GM12891 (cell line): ENCODE data around the gene MBD5.
A peak's percentile ranks its signal among the peaks of the same experiment; 100 is the strongest.
"Not testable (repeated sequence)": the region's sequence is repeated elsewhere in the genome, so short reads cannot be mapped to it uniquely, and the experiment has no call there.

Source experiments
- DNase-seq: peaks from one replicate; pipeline ENCODE4 v3.0.0; 2011; ENCODE audit warnings: low spot score; ENCODE audit not compliant: insufficient read length
- FAIRE-seq: peaks from 2 replicates; lab custom pipeline; 2011; peaks lifted over from hg19 to GRCh38; lab: Jason Lieb, UNC
- PAX5 ChIP-seq: IDR thresholded peaks from 2 replicates; pipeline ENCODE4 v1.6.1; 2011; ENCODE audit warnings: low read length, moderate library complexity, mild to moderate bottlenecking; ENCODE audit not compliant: insufficient read depth, severe bottlenecking
- POLR2A ChIP-seq: IDR thresholded peaks from 2 replicates; pipeline ENCODE4 v1.6.1; 2011; ENCODE audit warnings: low read depth, low read length, control low read depth
- POLR2AphosphoS5 ChIP-seq: IDR thresholded peaks from 2 replicates; pipeline ENCODE4 v1.6.1; 2011; ENCODE audit warnings: low read depth, low read length, control low read depth
- POU2F2 ChIP-seq: IDR thresholded peaks from 2 replicates; pipeline ENCODE4 v1.6.1; 2011; ENCODE audit warnings: low read depth, mild to moderate bottlenecking, control low read depth, low read length, moderate library complexity
- SPI1 ChIP-seq: IDR thresholded peaks from 2 replicates; pipeline ENCODE4 v1.6.1; 2011; ENCODE audit warnings: low read depth, low read length, control low read depth
- TAF1 ChIP-seq: IDR thresholded peaks from 2 replicates; pipeline ENCODE4 v1.6.1; 2011; ENCODE audit warnings: low read depth, low read length, control low read depth

The MBD5 gene

DNA sequence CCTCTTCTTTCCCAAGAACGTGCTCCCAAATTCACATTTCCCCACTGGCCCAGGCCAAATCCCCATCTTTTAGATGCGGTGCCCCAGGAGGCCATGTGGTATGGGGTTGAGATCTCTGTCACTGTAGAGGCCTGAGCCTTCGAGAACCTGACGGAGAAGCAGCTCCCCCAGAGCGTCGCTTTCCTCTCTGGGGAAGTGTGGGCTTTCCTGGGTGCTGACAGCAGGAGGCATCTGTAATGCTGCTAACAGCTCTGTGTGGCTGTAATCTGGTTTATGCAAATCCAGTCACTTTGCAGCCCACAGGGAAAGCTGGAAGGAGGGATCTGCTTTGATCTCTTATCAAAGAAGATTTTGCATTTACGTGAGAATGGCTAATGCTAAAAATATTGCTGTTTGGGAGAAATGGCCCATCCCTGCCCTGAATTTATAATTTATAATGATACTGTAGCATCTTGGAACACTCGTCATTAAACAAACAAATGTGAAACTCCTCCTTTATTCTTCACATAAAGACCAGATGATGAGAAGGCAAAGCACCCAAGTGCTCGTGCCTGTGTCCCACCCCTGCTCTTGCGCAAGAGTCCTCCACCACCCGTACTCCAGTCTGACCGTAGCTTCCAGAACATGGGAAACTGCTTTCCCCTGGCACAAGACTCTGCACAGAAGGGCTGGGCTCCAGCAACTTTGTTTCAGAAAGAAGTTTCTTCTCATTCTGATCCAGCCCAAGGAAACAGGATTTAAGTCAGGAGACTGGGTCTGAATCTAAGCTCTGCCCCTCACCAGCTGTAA lies 513.7 kb downstream of the MBD5 start:
- FAIRE-seq, result no peak
- no peak for TF ChIP-seq PAX5
- TF ChIP-seq TAF1, result no peak
- DNase-seq, result no peak

DNA sequence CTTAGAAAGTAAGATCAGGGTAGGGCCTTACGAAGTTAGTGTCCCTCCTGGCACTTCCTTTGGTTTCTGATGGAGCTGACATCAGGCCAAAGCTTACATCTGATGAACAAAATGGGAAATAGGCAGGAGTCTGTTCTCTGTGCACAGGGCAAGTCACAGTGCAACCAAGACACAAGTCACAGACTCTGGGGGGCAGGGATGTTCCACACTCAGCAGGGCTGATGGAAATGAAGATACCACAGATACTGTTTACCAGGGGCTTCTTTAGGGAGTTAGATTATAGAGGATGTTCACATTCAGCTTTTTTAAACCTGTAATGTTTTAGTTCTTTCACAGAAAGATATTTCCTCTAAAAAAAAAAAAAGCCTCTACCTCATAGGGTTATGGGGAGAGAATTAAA lies 517.5 kb downstream of the MBD5 start:
- DNase-seq (no peak), FAIRE-seq (no peak)
- TF ChIP-seq POU2F2 (no peak), POLR2A (no peak), POLR2AphosphoS5 (no peak), PAX5 (no peak)

DNA sequence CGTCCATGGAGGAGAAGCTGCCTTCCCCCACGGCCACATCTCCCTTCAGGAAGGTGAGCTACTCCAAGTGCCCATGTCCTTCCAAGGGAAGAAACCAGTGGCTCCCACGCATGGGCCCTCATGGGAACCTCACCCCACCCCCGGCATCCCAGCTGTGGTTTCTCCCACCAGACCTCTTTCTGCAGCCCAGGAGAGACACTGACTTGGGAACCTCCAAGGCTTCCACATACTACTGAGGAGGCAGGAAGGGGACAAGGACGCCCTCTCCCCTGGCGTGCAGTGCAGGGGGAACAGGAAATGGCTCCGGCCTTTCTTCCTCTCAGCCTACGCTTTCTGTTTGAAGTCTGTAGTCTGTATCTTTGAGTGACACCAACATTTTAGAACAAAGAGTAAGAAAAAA lies 519.1 kb downstream of the MBD5 start:
- FAIRE-seq (no peak), DNase-seq (no peak)
- TF ChIP-seq PAX5, result no peak
- peak; percentile 42; the same call in 1 of the 2 replicates for TF ChIP-seq SPI1
- no peak for TF ChIP-seq POU2F2

DNA sequence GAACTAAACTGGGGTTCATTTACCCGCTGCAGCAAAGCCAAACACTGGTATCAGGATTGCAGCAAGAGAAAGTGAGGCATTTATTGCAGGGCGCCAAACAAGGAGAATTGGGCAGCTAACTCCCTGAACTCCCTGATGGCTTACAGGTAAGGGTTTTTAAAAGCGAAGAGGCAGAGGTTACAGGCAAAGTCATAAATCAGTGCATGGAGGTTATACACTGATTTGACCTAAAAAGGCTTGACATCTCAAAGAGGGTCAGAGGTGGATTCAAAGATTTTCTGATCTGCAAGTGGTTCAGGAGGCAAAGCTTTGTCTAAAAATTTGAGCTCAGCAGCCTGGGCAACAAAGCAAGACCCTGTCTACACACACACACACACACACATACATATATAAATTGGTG lies 520.9 kb downstream of the MBD5 start:
- DNase-seq (no peak), FAIRE-seq (no peak)
- TF ChIP-seq POLR2A, result no peak

DNA sequence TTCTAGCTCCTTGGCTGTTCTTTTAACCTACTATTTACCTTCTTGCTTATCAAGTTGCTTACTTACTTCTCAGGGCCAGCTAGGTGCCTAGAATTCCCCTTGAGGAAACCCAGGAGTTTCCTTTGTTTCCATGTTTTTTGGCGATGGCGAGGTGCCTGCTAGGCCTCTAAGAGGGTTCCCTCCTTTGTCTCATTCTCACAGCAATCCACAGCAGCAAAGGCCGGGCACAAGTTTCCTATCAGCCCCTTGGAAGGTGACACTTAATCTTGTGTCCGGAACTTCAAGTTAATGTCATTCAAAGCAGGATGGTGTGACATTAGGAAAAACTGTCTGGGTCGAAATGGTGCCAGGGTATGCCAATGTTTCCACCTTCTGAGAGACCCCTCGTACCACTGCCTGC lies 521.7 kb downstream of the MBD5 start:
- TF ChIP-seq POLR2A, result no peak
- TF ChIP-seq SPI1, result no peak
- TF ChIP-seq POU2F2, result no peak
- TF ChIP-seq POLR2AphosphoS5, result no peak
- no peak for TF ChIP-seq TAF1
- no peak for TF ChIP-seq PAX5
- FAIRE-seq (no peak), DNase-seq (no peak)

DNA sequence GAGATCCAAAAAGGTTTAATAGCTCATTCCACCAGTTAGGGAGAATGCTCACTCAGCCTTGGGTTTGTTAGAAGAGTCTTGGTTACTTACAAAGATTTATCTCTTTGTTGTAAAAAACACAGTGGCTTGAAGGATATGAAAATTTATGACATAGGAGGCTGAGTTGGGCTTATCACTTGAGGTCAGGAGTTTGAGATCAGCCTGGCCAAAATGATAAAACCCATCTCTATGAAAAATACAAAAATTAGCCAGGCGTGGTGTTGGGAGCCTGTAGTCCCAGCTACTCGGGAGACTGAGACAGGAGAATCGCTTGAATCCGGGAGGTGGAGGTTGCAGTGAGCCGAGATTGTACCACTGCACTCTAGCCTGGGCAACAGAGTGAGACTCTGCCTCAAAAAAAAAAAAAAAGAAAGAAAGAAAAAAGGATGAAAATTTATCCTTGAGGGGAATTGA lies 522.2 kb downstream of the MBD5 start:
- not testable (repeated sequence) for FAIRE-seq, DNase-seq

DNA sequence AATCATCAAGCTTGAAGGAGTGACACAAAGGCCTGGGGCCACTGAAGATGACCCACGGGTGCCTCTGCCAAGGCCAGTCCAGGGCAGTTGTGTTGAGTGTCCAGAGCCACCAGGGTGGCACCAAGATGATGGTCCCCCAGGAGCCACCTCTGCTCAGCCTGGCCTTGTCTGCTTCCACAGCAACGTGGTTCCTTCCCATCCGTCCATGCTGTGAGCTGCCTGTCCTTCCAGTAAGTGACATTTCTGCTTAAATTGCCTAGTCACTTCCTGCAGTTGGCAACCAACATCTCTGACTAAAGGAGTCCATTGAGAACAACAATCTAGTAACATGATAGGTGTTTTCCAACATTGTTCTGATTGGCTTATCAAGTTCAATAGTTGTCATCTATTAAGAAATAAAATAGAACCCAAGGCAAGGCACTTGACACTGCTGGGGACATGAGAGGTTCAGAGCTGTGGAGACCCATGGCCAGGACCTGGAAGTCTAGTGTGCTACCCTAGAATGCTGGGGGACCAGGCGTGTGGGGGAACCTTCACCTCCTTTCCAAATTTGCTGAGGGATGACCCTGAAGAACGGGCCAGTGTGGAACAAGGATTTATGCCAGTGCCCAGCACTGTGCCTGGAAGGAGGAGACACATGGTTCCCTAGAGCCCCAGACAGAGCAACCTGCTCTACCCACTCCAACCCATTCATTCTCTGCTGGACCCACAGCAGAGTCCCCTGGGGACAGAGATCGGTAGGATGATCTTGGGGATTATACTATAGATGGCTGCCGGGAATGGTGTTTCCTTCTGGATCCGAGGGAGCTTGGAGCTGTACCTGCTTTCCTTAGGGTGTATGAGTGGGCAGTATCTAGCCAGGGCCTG lies 524.7 kb downstream of the MBD5 start:
- TF ChIP-seq PAX5, result no peak
- no peak for TF ChIP-seq POLR2A
- TF ChIP-seq TAF1, result no peak
- no peak for TF ChIP-seq POLR2AphosphoS5
- no peak for TF ChIP-seq SPI1
- no peak for TF ChIP-seq POU2F2
- FAIRE-seq (no peak), DNase-seq (no peak)

DNA sequence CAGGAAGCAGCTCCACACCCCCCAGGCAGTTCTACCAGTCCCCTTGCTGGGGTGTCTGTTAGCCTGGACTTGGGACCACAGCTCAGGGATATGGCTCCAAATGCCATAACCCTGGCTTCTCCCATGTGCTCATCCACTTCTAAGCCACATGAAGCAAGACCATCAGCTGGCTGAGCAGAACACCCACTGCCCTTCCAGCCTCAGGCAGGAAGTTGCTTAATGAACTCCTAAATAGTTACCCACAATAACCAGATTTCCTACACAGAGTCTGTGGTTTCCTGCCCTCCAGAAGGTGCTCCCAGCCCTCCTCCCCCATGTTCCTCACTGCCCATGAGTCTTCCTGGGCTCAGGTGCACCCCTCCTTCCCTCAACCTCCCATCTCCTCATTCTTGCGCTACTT lies 525.4 kb downstream of the MBD5 start:
- TF ChIP-seq SPI1 (no peak), TAF1 (no peak), PAX5 (no peak), POLR2A (no peak)
- FAIRE-seq (no peak), DNase-seq (no peak)

DNA sequence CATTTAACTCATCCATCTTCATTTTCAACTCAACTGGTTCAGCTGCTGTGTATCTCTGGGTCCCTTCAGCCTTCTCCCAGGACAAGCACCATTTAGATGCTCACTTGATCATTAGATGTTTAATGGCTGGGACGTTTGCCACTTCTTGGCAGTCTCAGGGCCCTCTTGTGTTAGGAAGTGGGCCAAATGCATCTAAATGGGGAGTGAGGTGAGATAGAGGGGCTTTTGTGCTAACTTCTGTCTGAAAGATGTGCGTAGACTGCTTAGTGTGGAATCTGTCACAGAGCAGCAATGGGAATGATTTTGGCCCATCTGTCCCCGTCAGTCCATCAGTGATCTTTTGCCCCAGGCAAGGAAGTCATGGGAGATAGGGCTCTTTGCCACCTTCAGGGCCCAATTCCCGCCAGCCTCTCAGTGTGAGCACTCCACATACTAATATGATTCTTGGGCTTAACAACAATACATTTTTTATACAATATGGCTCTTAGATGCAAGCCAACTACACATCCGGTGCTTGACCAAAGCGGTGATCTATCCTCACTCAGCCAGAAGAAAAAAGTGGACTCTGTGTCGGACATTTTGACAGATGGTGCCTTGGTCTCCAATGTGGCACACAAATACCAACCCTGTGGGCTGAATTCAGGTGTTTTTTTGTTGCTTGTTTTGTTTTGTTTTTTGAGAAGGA lies 528.0 kb downstream of the MBD5 start:
- TF ChIP-seq SPI1, result no peak
- TF ChIP-seq PAX5, result no peak
- no peak for TF ChIP-seq POLR2AphosphoS5
- TF ChIP-seq POLR2A, result no peak
- TF ChIP-seq POU2F2, result no peak
- TF ChIP-seq TAF1, result no peak
- no peak for FAIRE-seq
- no peak for DNase-seq

DNA sequence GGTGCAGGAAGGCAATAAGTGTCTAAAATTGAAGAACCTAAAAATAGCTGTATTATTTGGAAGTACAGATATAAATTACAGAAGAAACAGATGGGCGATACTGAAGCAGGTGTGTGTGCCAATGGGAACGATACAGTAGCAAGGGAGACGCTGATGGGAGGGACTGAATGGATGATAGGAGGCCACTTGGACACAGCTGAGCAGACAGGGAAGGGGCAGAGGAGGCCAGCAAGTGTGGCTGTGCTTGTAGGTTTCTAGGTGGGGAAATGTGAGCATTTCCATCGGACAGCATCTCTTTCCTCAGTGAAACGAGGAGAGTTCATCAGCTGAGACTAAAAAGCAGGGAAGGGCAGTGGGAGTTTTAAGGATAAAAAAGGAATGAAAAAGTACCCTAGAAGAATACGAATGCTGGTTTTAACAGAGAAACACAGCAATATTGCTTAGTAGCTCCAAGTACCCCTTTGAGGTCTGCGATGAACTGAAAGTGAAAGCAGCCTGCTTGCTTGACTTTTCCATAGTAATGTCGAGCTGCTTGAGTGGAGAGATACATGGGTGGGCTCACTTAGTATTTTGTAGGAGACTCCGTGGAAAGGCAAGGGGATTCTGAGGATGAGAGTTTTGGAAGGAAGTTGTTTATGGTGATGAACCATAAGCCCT lies 531.9 kb downstream of the MBD5 start:
- no peak for TF ChIP-seq TAF1
- TF ChIP-seq POLR2A, result no peak
- no peak for TF ChIP-seq PAX5
- TF ChIP-seq SPI1, result no peak
- TF ChIP-seq POLR2AphosphoS5, result no peak
- TF ChIP-seq POU2F2, result no peak
- FAIRE-seq (peak; percentile 84), DNase-seq (no peak)
